Endothelial cell of hepatic sinusoid (primary cell): ENCODE results near the gene COPE.

Experiments used
- in situ Hi-C: cut with HindIII; loops from 2 replicates; pipeline ENCODE4 v1.10.0; 2017; ENCODE audit warnings: low sequenced_read_pairs

COPE gene

DNA sequence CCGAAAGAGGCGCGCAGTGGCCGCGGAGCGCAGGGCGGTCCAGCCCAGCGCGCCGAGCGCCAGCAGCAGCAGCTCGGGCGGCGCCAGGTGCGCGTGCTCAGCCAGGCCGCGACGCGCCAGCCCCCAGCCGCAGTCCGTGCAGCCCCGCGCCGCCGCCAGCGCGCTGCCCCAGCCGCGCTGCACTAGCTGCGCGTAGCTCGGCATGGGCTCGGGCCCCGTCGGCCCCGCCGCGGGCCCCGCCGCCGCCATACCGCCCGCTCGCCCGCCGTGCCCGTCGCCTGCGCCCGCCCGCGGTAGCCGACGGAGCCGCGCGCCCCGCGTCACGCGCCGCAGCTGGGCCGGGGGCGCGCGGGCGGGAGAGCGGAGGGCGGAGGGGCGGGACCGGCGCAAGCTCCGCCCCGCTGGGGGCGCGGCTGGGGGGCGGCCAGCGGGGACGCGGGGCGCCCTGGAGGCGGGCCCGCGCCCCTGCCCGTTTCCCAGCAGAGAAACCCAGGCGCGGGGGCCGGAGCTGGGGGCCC, 23.3 kb downstream of the COPE start, which contains the start of gene CERS1:
Gene CERS1, minus strand, starts transcription at position 335 of the 518 bp plus-strand sequence. Its CDS starts 86 bp downstream, at position 249.
- in situ Hi-C loops, result no loop called here

- in situ Hi-C loops, result no loop called here
These were observed 24.0 kb downstream of the COPE start for GRCh38 chr19:18895038-18895823.

GRCh38 chr19:18894254-18895037, 24.7 kb downstream of the COPE start:
- in situ Hi-C loops, result no loop called here

- in situ Hi-C loops, result no loop called here
These were observed 25.5 kb downstream of the COPE start for GRCh38 chr19:18893587-18894253.

- in situ Hi-C loops, result no loop called here
These were observed 29.0 kb downstream of the COPE start for GRCh38 chr19:18889949-18890745.

GRCh38 chr19:18886972-18887371, 32.2 kb downstream of the COPE start:
- in situ Hi-C loops, result no loop called here

DNA sequence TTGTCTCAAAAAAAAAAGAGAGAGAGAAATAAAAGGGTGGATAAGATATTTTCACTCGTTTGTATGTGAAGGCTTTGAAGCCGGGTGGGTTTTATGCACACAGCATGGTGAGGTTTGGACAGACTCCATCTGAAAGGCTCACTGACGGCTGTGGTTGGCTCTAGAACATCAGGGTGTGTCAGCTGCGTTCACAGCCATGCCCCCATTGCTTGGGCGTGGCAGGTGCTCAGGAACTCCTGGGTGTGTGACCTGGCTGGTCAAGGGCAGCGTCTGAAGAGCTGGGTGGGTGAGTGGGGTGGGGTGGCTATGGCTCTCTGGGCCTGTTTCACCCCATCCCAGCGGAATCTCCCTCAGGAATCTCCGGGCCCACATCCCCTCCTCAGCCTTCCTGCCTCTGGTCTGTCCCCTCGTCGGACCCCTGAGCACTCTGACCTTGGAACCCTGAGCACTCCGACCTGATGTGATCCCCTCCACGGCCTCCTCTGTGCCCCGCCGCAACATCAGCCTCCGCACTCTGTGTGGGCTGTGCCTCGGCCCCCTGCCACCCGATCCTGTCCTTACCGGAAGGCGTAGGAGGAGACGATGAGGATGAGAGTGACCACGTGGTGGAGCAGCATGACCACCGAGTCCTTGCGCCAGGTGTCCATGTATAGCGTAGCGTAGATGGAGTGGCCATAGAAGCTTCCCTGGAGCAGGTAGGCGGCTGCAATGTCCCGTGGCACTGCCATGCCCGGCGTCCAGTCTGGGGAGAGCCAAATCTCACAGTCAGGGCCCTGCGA, 35.5 kb downstream of the COPE start:
- in situ Hi-C loops, result no loop called here

DNA sequence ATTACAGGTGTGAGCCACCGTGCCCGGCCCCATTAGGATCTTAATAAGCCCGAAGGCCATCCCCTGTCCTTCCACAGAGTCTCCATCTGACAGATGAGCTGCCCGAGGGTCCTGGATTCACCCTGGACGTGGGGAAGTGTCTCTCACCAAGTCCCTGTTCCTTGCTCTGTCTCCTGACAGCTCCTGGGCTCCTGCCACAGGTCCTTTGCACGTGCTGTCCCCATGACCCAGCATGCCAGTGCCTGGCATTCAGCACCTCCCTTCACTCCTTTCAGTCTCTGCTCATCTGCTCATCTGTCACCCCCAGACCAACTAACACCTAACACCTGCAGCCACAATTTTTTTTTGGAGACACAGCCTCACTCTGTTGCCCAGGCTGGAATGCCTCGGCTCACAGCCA, 37.7 kb downstream of the COPE start:
- in situ Hi-C loops, result no loop called here

GRCh38 chr19:18879579-18880373, 39.4 kb downstream of the COPE start:
- in situ Hi-C loops, result no loop called here

- in situ Hi-C loops, result no loop called here
These were observed 40.2 kb downstream of the COPE start for GRCh38 chr19:18878858-18879578.

DNA sequence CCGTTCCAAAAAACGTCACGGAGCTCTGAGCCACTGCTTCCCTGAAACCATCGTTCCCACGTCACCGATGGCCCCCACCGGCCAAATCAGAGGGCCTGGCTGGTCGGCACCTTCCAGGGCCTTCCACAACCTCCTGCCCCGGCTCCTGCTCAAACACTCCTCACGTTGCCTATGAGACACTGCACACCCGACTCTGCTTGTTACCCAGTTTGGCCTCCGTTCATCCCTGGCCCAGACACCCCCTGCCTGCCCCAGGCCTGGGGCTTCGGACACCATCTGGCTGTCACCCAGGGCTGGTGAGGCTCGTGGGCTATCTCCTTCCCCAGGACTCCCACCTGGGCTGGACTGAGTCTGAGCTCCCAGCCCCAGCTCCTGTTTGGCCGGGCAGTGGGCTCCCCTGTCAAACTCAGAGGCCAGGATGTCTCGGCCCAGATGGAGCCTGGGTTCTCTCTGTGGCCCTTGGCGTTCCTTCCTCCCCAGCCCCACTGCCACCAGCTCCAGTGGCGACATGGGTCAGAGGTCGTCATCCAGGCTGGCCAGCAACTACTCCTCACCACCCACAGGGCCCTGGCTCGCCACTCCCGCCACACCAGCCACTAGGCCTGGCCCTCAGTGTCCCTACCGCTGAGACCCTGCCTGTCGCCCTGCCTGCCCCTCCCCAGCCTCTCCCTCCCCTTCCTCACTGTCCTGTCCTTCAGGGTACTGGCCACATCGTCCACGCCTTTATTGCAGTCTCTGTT, 41.0 kb downstream of the COPE start:
- in situ Hi-C loops, result no loop called here

GRCh38 chr19:18876865-18877264, 42.3 kb downstream of the COPE start:
- in situ Hi-C loops, result no loop called here

DNA sequence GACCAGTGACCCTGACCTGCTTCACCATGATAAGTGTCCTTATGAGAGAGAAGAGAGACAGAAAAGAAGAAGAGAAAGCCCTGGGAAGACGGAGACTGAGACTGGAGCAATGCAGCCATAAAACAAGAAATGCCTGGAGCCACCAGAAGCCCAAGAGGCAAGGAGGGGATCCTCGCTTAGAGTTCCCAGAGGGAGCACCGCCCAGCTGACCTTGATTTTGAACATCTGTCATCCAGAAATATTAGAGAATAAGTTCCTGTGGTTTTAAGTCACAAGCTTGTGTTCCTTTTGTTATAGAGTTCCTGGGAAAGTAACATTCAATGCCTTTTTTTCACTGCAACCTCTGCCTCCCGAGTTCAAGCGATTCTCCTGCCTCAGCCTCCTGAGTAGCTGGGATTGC, 43.5 kb downstream of the COPE start:
- in situ Hi-C loops, result no loop called here

- in situ Hi-C loops, result no loop called here
These were observed 47.6 kb downstream of the COPE start for GRCh38 chr19:18871543-18871942.

DNA sequence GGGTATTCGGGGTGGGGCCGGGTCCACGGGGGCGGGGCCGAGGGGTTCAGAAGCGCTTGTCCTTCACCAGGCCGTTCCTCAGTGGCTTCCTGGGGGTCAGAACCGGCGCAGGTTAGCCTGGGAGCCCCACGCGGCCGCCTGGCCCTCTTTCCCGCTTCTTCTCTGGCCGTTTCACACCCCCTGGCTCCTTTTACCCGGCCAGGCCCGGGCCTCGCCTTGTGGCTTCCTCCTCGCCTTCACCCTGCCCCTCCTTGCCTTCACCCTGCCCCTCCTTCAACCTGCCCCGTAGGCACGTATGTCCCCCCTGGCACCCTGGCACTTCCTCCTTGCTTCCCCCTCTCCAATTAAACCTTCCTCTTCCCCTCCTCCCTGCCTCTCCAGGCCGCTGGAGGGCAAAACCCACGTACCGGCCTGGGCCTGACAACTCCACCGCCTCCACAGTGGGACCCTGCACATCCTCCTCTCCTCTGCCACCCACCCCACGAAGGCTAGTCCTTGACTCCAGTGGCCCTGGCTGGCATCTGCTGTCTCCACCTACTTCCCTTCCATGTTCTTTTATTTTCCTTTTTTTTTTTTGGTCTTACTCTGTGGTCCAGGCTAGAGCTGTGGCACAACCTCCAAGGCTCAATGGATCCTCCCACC, 48.5 kb downstream of the COPE start:
- in situ Hi-C loops, result no loop called here

GRCh38 chr19:18869781-18870530, 49.2 kb downstream of the COPE start:
- in situ Hi-C loops, result loop anchor here (10.0 kb wide), 1 partner anchor 75 kb away; the partner anchor contains the start of gene COMP
